Lower lobe of right lung (tissue), 2 donors: Measurements from ENCODE around the gene MYBPH. TPM values are rescaled to one million over a fixed set of nuclear protein-coding genes. Genes with fewer than 3 reads are reported as not detected.

Source experiments
- ATAC-seq, 2 donors: fragments of 200-7000 bp; cut with Tn5 transposase; one replicate each; pipeline ENCODE4 v1.9.1; 2020 to 2022; ENCODE audit warnings: mild to moderate bottlenecking in 2 of 2, moderate library complexity in 2 of 2
- DNase-seq: peaks from one replicate; pipeline ENCODE4 v3.0.0-alpha.2; 2020
- H3K27ac ChIP-seq: fragments of 200-600 bp; one replicate; pipeline ENCODE4 v1.8.0; 2022
- H3K27me3 ChIP-seq: fragments of 200-600 bp; one replicate; pipeline ENCODE4 v1.8.0; 2022; ENCODE audit warnings: low read depth
- H3K36me3 ChIP-seq: fragments of 200-600 bp; one replicate; pipeline ENCODE4 v1.8.0; 2022; ENCODE audit warnings: mild to moderate bottlenecking
- H3K4me1 ChIP-seq: fragments of 200-600 bp; one replicate; pipeline ENCODE4 v1.8.0; 2022
- H3K4me3 ChIP-seq: fragments of 200-600 bp; one replicate; pipeline ENCODE4 v1.8.0; 2022; ENCODE audit warnings: mild to moderate bottlenecking
- H3K9me3 ChIP-seq: fragments of 200-600 bp; one replicate; pipeline ENCODE4 v1.8.0; 2022
- CTCF ChIP-seq: fragments of 200-600 bp; IDR thresholded peaks from one replicate; pipeline ENCODE4 v1.8.0; 2022; ENCODE audit warnings: antibody characterized with exemption, mild to moderate bottlenecking
- intact Hi-C: fragments of 100-400 bp; cut with DNase I; formaldehyde crosslinking; loops from one replicate; pipeline ENCODE4 v1.11.0; 2022
- total RNA-seq: library from RNA; stranded (reverse); fragmentation: NEBNext Ultra II Directional; extraction: Animal tissue kit (Norgen Biotek cat#: 25700); gene quantifications from one replicate; pipeline ENCODE4 v1.2.1, GENCODE V29; 2021
- donor health status: DM: no; HTN: yes; CAD: no; lungs with severe emphysema.

MYBPH gene
- total RNA-seq, 1 donor from 2014 or later, result not detected

GRCh38 chr1:203139976-203140475 is 35.6 kb downstream of the MYBPH start:
- intact Hi-C loops, result no loop called here
- Histone ChIP-seq H3K36me3 (no peaks in the 10 kb centered on the region), H3K9me3 (no peaks in the 10 kb centered on the region), H3K27me3 (no peaks in the 10 kb centered on the region), H3K4me1 (no peaks in the 10 kb centered on the region), H3K27ac (no peak overlapping the region), H3K4me3 (no peak overlapping the region)
- ATAC-seq (no peak), DNase-seq (no peak)
- no peak for TF ChIP-seq CTCF

- intact Hi-C loops, result no loop called here
- no peak for TF ChIP-seq CTCF
- no peaks in the 10 kb centered on the region for H3K36me3 ChIP-seq
- no peak overlapping the region for H3K27ac ChIP-seq
- H3K27me3 ChIP-seq, result no peaks in the 10 kb centered on the region
- peaks cover 12% of the 10 kb centered on the region for H3K4me1 ChIP-seq
- DNase-seq (no peak), ATAC-seq (no peak)
- no peaks in the 10 kb centered on the region for H3K9me3 ChIP-seq
- no peak overlapping the region for H3K4me3 ChIP-seq
These were observed 37.6 kb downstream of the MYBPH start for GRCh38 chr1:203138066-203138465.

- intact Hi-C loops, result no loop called here
- Histone ChIP-seq H3K27ac (no peak overlapping the region), H3K36me3 (no peaks in the 10 kb centered on the region), H3K27me3 (no peaks in the 10 kb centered on the region), H3K9me3 (no peaks in the 10 kb centered on the region), H3K4me1 (peaks cover 12% of the 10 kb centered on the region), H3K4me3 (no peak overlapping the region)
- DNase-seq (no peak), ATAC-seq (no peak)
- TF ChIP-seq CTCF, result no peak
These were observed 38.3 kb downstream of the MYBPH start for GRCh38 chr1:203137324-203137723.

- peaks cover 3% of the 10 kb centered on the region for H3K27me3 ChIP-seq
- H3K9me3 ChIP-seq, result no peaks in the 10 kb centered on the region
- intact Hi-C loops, result no loop called here
- no peak overlapping the region for H3K4me3 ChIP-seq
- H3K27ac ChIP-seq, result no peak overlapping the region
- no peaks in the 10 kb centered on the region for H3K36me3 ChIP-seq
- peaks cover 12% of the 10 kb centered on the region for H3K4me1 ChIP-seq
- TF ChIP-seq CTCF, result no peak
- ATAC-seq (no peak), DNase-seq (no peak)
These were observed 39.1 kb downstream of the MYBPH start for GRCh38 chr1:203136409-203137042.

- Histone ChIP-seq H3K4me1 (peaks cover 13% of the 10 kb centered on the region), H3K4me3 (no peak overlapping the region), H3K9me3 (no peaks in the 10 kb centered on the region), H3K27ac (no peak overlapping the region), H3K27me3 (peaks cover 4% of the 10 kb centered on the region), H3K36me3 (no peaks in the 10 kb centered on the region)
- intact Hi-C loops, result no loop called here
- no peak for TF ChIP-seq CTCF
- ATAC-seq, result no peak
- no peak for DNase-seq
These were observed 39.9 kb downstream of the MYBPH start for GRCh38 chr1:203135636-203136305.
